OCI-M1 (cell line): ENCODE measurements around the gene SF3B5.
"Not testable (repeated sequence)": the region's sequence is repeated elsewhere in the genome, so short reads cannot be mapped to it uniquely, and the experiment has no call there.

Experiments used
- DNase-seq: peaks from one replicate; lab custom pipeline; 2025; lab: John Stamatoyannopoulos, UW

SF3B5 gene

GRCh38 chr6:144095134-144096002, at the start of gene SF3B5:
Gene SF3B5, minus strand, starts transcription at chr6:144095573. Its CDS starts 76 bp downstream, at chr6:144095497.
- DNase-seq = peak; percentile 100

- no peak for DNase-seq
Measured at GRCh38 chr6:144144996-144145395, 49.6 kb upstream of the SF3B5 start.

GRCh38 chr6:144143878-144144277, 48.5 kb upstream of the SF3B5 start:
- DNase-seq = no peak

GRCh38 chr6:144143106-144143505, 47.7 kb upstream of the SF3B5 start:
- DNase-seq = no peak

GRCh38 chr6:144141470-144141869, 46.1 kb upstream of the SF3B5 start:
- DNase-seq = no peak

- no peak for DNase-seq
Measured at GRCh38 chr6:144140867-144141266, 45.5 kb upstream of the SF3B5 start.

- no peak for DNase-seq
Measured at GRCh38 chr6:144139817-144140216, 44.4 kb upstream of the SF3B5 start.

- DNase-seq = no peak
Measured at GRCh38 chr6:144138542-144138941, 43.2 kb upstream of the SF3B5 start.

- no peak for DNase-seq
Measured at GRCh38 chr6:144134737-144135136, 39.4 kb upstream of the SF3B5 start.

GRCh38 chr6:144134176-144134575, 38.8 kb upstream of the SF3B5 start:
- no peak for DNase-seq

- no peak for DNase-seq
Measured at GRCh38 chr6:144133225-144133821, 38.0 kb upstream of the SF3B5 start.

GRCh38 chr6:144132167-144132690, 36.9 kb upstream of the SF3B5 start:
- not testable (repeated sequence) for DNase-seq

- DNase-seq = no peak
Measured at GRCh38 chr6:144131248-144131709, 35.9 kb upstream of the SF3B5 start.

GRCh38 chr6:144129469-144129868, 34.1 kb upstream of the SF3B5 start:
- DNase-seq = no peak

GRCh38 chr6:144127097-144127496, 31.7 kb upstream of the SF3B5 start:
- DNase-seq = no peak

GRCh38 chr6:144123836-144124235, 28.5 kb upstream of the SF3B5 start:
- DNase-seq = peak; percentile 91

- DNase-seq = peak; percentile 81
Measured at GRCh38 chr6:144123421-144123820, 28.0 kb upstream of the SF3B5 start.

- DNase-seq = peak; percentile 70
Measured at GRCh38 chr6:144122861-144123260, 27.5 kb upstream of the SF3B5 start.

- DNase-seq = no peak
Measured at GRCh38 chr6:144119376-144119775, 24.0 kb upstream of the SF3B5 start.

- no peak for DNase-seq
Measured at GRCh38 chr6:144115219-144115618, 19.8 kb upstream of the SF3B5 start.

- no peak for DNase-seq
Measured at GRCh38 chr6:144113366-144113765, 18.0 kb upstream of the SF3B5 start.

GRCh38 chr6:144110210-144110609, 14.8 kb upstream of the SF3B5 start:
- DNase-seq = no peak

GRCh38 chr6:144106206-144106605, 10.8 kb upstream of the SF3B5 start:
- DNase-seq = no peak
